NCI-H526 treated with DMSO at 0.1 percent for 48 hours (cell line): ENCODE results near the gene TACSTD2.
"Not testable (repeated sequence)": the region's sequence is repeated elsewhere in the genome, so short reads cannot be mapped to it uniquely, and the experiment has no call there.

Experiments used
- DNase-seq: peaks from one replicate; lab custom pipeline; 2025; lab: John Stamatoyannopoulos, UW

The TACSTD2 gene

GRCh38 chr1:58587667-58588066 lies 10.6 kb upstream of the TACSTD2 start:
- DNase-seq: no peak

- no peak for DNase-seq
Measured at GRCh38 chr1:58586271-58586670, 9.2 kb upstream of the TACSTD2 start.

- no peak for DNase-seq
Measured at GRCh38 chr1:58585581-58586151, 8.6 kb upstream of the TACSTD2 start.

GRCh38 chr1:58585166-58585565 lies 8.1 kb upstream of the TACSTD2 start:
- DNase-seq: no peak

GRCh38 chr1:58584082-58584895 lies 7.2 kb upstream of the TACSTD2 start:
- no peak for DNase-seq

GRCh38 chr1:58583496-58583895 lies 6.4 kb upstream of the TACSTD2 start:
- DNase-seq: no peak

- DNase-seq: not testable (repeated sequence)
Measured at GRCh38 chr1:58582143-58582542, 5.1 kb upstream of the TACSTD2 start.

GRCh38 chr1:58581641-58582040 lies 4.6 kb upstream of the TACSTD2 start:
- no peak for DNase-seq

GRCh38 chr1:58580186-58580585 lies 3.1 kb upstream of the TACSTD2 start:
- no peak for DNase-seq

GRCh38 chr1:58577654-58578030 lies 590 bp upstream of the TACSTD2 start:
- DNase-seq: no peak

GRCh38 chr1:58576325-58576726 lies 726 bp downstream of the TACSTD2 start:
- no peak for DNase-seq

- DNase-seq: no peak
Measured at GRCh38 chr1:58575551-58576324, 1.3 kb downstream of the TACSTD2 start.

GRCh38 chr1:58574816-58575215 lies 2.2 kb downstream of the TACSTD2 start:
- no peak for DNase-seq

- no peak for DNase-seq
Measured at GRCh38 chr1:58573705-58574591, 3.1 kb downstream of the TACSTD2 start.

GRCh38 chr1:58573138-58573537 lies 3.9 kb downstream of the TACSTD2 start:
- DNase-seq: no peak

GRCh38 chr1:58572690-58573089 lies 4.4 kb downstream of the TACSTD2 start:
- no peak for DNase-seq

GRCh38 chr1:58571616-58572015 lies 5.4 kb downstream of the TACSTD2 start:
- DNase-seq: no peak

GRCh38 chr1:58570817-58571216 lies 6.2 kb downstream of the TACSTD2 start:
- no peak for DNase-seq

- no peak for DNase-seq
Measured at GRCh38 chr1:58570094-58570493, 7.0 kb downstream of the TACSTD2 start.

GRCh38 chr1:58568911-58569310 lies 8.1 kb downstream of the TACSTD2 start:
- no peak for DNase-seq

- no peak for DNase-seq
Measured at GRCh38 chr1:58568271-58568860, 8.7 kb downstream of the TACSTD2 start.

- DNase-seq: no peak
Measured at GRCh38 chr1:58566339-58566738, 10.7 kb downstream of the TACSTD2 start.
